Measurements from ENCODE around the gene PJA2. TPM values are rescaled to one million over a fixed set of nuclear protein-coding genes. Genes with fewer than 3 reads are reported as not detected.

PJA2 gene
- total and polyA plus RNA-seq, 10 donors: 15.3 to 133 (median 90.3) TPM

- Histone ChIP-seq H3K9me3 (no peaks in the 10 kb centered on the region), H3K4me1 (peaks cover 12 to 92% (median 65%) of the 10 kb centered on the region in 6 donors), H3K27ac (no peak overlapping the region), H3K4me3 (no peak overlapping the region), H3K36me3 (peaks cover 0 to 17% (median under 1%) of the 10 kb centered on the region in 6 donors), H3K27me3 (replicated peaks in 1 of 7) (no peaks in the 10 kb centered on the region)
- intact Hi-C loops (cut with DNase I; ENCODE audit: low total_unique reads): no loop called here
- no peak for DNase-seq
- TF ChIP-seq POLR2AphosphoS5 (IDR thresholded peaks at IDR 0.05): no peak
- no peak for TF ChIP-seq POLR2A (IDR thresholded peaks at IDR 0.05)
- TF ChIP-seq CTCF (IDR thresholded peaks at IDR 0.05 in 8 of 11, conservative IDR thresholded peaks at IDR 0.05 in 3 of 11): no peak
- 51 to 71% (median 69%) methylated on average over 3 of the region's 3 CpGs for WGBS, 5 donors
These were observed 15.0 kb downstream of the PJA2 start for GRCh38 chr5:109394806-109395205.

- Histone ChIP-seq H3K9me3 (no peaks in the 10 kb centered on the region), H3K4me3 (no peak overlapping the region), H3K36me3 (peaks cover 0 to 6% (median 0%) of the 10 kb centered on the region in 6 donors), H3K27ac (no peak overlapping the region), H3K27me3 (replicated peaks in 1 of 7) (no peaks in the 10 kb centered on the region), H3K4me1 (peaks cover 5 to 98% (median 66%) of the 10 kb centered on the region in 6 donors)
- intact Hi-C loops (cut with DNase I; ENCODE audit: low total_unique reads): no loop called here
- TF ChIP-seq POLR2A (IDR thresholded peaks at IDR 0.05) (no peak), POLR2AphosphoS5 (IDR thresholded peaks at IDR 0.05) (no peak), CTCF (IDR thresholded peaks at IDR 0.05 in 8 of 11, conservative IDR thresholded peaks at IDR 0.05 in 3 of 11) (no peak)
- DNase-seq: no peak
These were observed 19.6 kb downstream of the PJA2 start for GRCh38 chr5:109390188-109390587.

GRCh38 chr5:109388407-109388806, 21.4 kb downstream of the PJA2 start:
- TF ChIP-seq CTCF (IDR thresholded peaks at IDR 0.05 in 8 of 11, conservative IDR thresholded peaks at IDR 0.05 in 3 of 11): no peak
- TF ChIP-seq POLR2A (IDR thresholded peaks at IDR 0.05): no peak
- no peak for TF ChIP-seq POLR2AphosphoS5 (IDR thresholded peaks at IDR 0.05)
- no peak for DNase-seq
- Histone ChIP-seq H3K4me3 (no peak overlapping the region), H3K4me1 (peaks cover 0 to 92% (median 53%) of the 10 kb centered on the region in 6 donors), H3K27ac (no peak overlapping the region), H3K9me3 (no peaks in the 10 kb centered on the region), H3K36me3 (peaks cover 0 to 10% (median 3%) of the 10 kb centered on the region in 6 donors), H3K27me3 (replicated peaks in 1 of 7) (no peaks in the 10 kb centered on the region)
- intact Hi-C loops (cut with DNase I; ENCODE audit: low total_unique reads): no loop called here
- WGBS, 5 donors: 83 to 93% (median 87%) methylated on average over 2 of the region's 2 CpGs

- WGBS, 5 donors: 70 to 84% (median 80%) methylated on average over 4 of the region's 4 CpGs
- intact Hi-C loops (cut with DNase I; ENCODE audit: low total_unique reads): no loop called here
These were observed 22.3 kb downstream of the PJA2 start for GRCh38 chr5:109387408-109387974.

More at GRCh38 chr5:109387408-109387974, 22.3 kb downstream of the PJA2 start:
- no peak for TF ChIP-seq POLR2AphosphoS5 (IDR thresholded peaks at IDR 0.05)
- no peak for TF ChIP-seq CTCF (IDR thresholded peaks at IDR 0.05 in 8 of 11, conservative IDR thresholded peaks at IDR 0.05 in 3 of 11)
- TF ChIP-seq POLR2A (IDR thresholded peaks at IDR 0.05): no peak
- Histone ChIP-seq H3K4me1 (peaks cover 0 to 83% (median 47%) of the 10 kb centered on the region in 6 donors), H3K27ac (no peak overlapping the region), H3K36me3 (peaks cover 0 to 19% (median 12%) of the 10 kb centered on the region in 6 donors), H3K4me3 (no peak overlapping the region), H3K27me3 (replicated peaks in 1 of 7) (no peaks in the 10 kb centered on the region), H3K9me3 (no peaks in the 10 kb centered on the region)
- no peak for DNase-seq
